Peyer's patch (tissue), 4 donors: ENCODE data around the gene RAD51B. TPM values are rescaled to one million over a fixed set of nuclear protein-coding genes. Genes with fewer than 3 reads are reported as not detected.
A peak's percentile ranks its signal among the peaks of the same experiment; 100 is the strongest.

Experiments used
- DNase-seq, 3 donors: peaks; one replicate each; pipeline ENCODE4 v3.0.0-alpha.2; 2017 to 2019
- H3K27ac ChIP-seq, 4 donors: fragments of 200-600 bp; sonication (generic); one replicate each; pipeline ENCODE4 v1.5.1; 2016 to 2019
- H3K27me3 ChIP-seq, 2 donors: fragments of 200-600 bp; sonication (generic); one replicate each; pipeline ENCODE4 v1.5.1; 2019
- H3K36me3 ChIP-seq, 3 donors: fragments of 200-600 bp; sonication (generic); one replicate each; pipeline ENCODE4 v1.5.1; 2016 to 2019
- H3K4me1 ChIP-seq, 4 donors: fragments of 200-600 bp; sonication (generic); one replicate each; pipeline ENCODE4 v1.5.1; 2016 to 2019
- H3K4me3 ChIP-seq, 4 donors: fragments of 200-600 bp; sonication (generic); 1 replicate in 3 of 4; 2 replicates in 1 of 4; pipeline ENCODE4 v1.5.1; 2016 to 2019; ENCODE audit warnings: mild to moderate bottlenecking in 1 of 4
- H3K9me3 ChIP-seq, 4 donors: fragments of 200-600 bp; sonication (generic); one replicate each; pipeline ENCODE4 v1.5.1; 2016 to 2019; ENCODE audit warnings: mild to moderate bottlenecking in 1 of 4
- CTCF ChIP-seq, 6 experiments: fragments of 450-650 bp in 4 of 6; fragments of 200-600 bp in 2 of 6; sonication (generic) in 1 of 6; IDR thresholded peaks; one replicate each; pipeline ENCODE4 v1.5.1; 2017 to 2019; ENCODE audit warnings: antibody characterized with exemption in 6 of 6, mild to moderate bottlenecking in 3 of 6, moderate library complexity in 1 of 6
- POLR2A ChIP-seq, 2 donors: fragments of 450-650 bp; IDR thresholded peaks; one replicate each; pipeline ENCODE4 v1.5.1; 2017; ENCODE audit warnings: antibody characterized with exemption in 2 of 2, mild to moderate bottlenecking in 2 of 2, moderate library complexity in 2 of 2
- total RNA-seq, 4 donors: library from RNA; depleted of rRNA; stranded (reverse); fragments of >200 nt; gene quantifications; one replicate each; pipeline ENCODE4 v1.1.0, GENCODE V29; 2016

RAD51B gene
- total RNA-seq, 4 donors from 2014 or later = 12.6 to 103 (median 33.1) TPM

GRCh38 chr14:68766299-68767247 is 947.0 kb downstream of the RAD51B start:
- no peak for DNase-seq
- no peaks in the 10 kb centered on the region for H3K27me3 ChIP-seq
- no peak overlapping the region for H3K4me3 ChIP-seq
- TF ChIP-seq CTCF (IDR thresholded peaks at IDR 0.05) = no peak
- H3K36me3 ChIP-seq = no peaks in the 10 kb centered on the region
- H3K27ac ChIP-seq = no peak overlapping the region
- no peaks in the 10 kb centered on the region for H3K9me3 ChIP-seq
- peaks cover 0 to 13% (median 0%) of the 10 kb centered on the region in 4 donors for H3K4me1 ChIP-seq

DNA sequence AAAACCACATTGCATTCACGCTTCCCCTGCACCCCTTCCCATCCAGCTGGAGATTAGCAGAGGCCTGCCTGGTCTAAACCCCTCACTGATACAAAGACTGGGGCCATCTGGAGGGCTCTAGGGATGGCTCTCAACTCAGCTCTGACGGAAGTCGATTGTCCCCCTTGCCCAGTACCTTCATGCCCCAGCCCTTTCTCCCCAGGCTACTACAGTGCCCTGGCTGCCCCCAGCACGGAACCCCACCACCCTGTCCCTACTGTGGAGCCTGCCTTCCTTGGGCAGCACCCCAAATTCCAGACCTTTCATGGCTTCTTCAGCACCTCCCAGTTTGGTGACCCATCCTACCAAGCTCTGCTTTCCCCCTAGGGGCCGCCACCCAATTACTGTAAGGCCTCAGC is 947.7 kb downstream of the RAD51B start:
- no peaks in the 10 kb centered on the region for H3K9me3 ChIP-seq

DNA sequence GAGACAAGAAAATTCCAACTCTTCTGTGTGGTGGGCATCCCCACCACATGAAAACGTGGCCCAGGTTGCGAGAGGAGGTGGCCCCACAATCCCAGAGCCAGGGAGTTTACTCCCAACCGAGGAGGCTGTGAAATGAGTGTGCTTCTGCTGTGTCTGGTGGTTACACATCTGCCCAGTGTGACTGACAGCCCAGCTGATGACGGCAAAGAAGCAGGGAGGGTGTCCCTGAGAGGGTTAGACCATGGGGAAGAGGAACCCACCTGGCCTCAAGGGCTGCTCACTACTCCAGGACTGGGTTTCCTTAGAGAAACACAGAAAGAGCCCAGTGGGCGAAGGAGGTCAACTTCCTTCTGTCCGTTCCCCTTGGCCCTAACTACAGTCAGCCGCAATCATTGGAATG is 948.7 kb downstream of the RAD51B start:
- Histone ChIP-seq H3K27ac (no peak overlapping the region), H3K4me3 (no peak overlapping the region), H3K4me1 (peaks cover 0 to 5% (median 0%) of the 10 kb centered on the region in 4 donors), H3K36me3 (no peaks in the 10 kb centered on the region), H3K9me3 (no peaks in the 10 kb centered on the region), H3K27me3 (no peaks in the 10 kb centered on the region)
- TF ChIP-seq POLR2A (IDR thresholded peaks at IDR 0.05) (no peak), CTCF (IDR thresholded peaks at IDR 0.05) (no peak)
- DNase-seq = no peak

More for the DNA sequence above, 947.7 kb downstream of the RAD51B start:
- no peak overlapping the region for H3K4me3 ChIP-seq
- TF ChIP-seq CTCF (IDR thresholded peaks at IDR 0.05) (no peak), POLR2A (IDR thresholded peaks at IDR 0.05) (no peak)
- H3K4me1 ChIP-seq = peaks cover 0 to 15% (median 0%) of the 10 kb centered on the region in 4 donors
- no peaks in the 10 kb centered on the region for H3K36me3 ChIP-seq
- no peaks in the 10 kb centered on the region for H3K27me3 ChIP-seq
- no peak overlapping the region for H3K27ac ChIP-seq
- no peak for DNase-seq

DNA sequence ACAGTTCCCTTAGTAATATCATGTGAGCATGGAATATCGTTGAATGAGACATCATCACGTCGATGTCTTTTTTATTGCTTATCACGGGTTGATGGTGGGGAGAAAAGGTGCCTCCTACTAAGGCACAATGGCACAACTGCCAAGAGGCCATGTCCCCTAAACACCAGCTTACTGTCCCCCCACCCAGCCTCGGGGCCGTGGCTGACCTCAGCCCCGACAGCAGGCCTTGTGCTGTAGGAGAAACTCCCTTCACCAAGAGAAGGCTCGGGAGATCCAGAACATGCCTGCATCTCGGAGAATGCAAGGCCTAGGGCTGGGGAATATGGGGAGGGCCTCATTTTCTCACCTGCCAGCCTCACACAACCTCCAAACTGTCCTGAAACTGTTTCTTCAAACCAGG is 950.5 kb downstream of the RAD51B start:
- Histone ChIP-seq H3K27ac (no peak overlapping the region), H3K27me3 (no peaks in the 10 kb centered on the region), H3K4me3 (no peak overlapping the region), H3K4me1 (peaks cover 0 to 4% (median 0%) of the 10 kb centered on the region in 4 donors), H3K36me3 (no peaks in the 10 kb centered on the region), H3K9me3 (no peaks in the 10 kb centered on the region)
- no peak for DNase-seq
- TF ChIP-seq POLR2A (IDR thresholded peaks at IDR 0.05) = no peak
- no peak for TF ChIP-seq CTCF (IDR thresholded peaks at IDR 0.05)

GRCh38 chr14:68770553-68771286 is 951.1 kb downstream of the RAD51B start:
- H3K36me3 ChIP-seq = no peaks in the 10 kb centered on the region
- no peak overlapping the region for H3K4me3 ChIP-seq
- TF ChIP-seq POLR2A (IDR thresholded peaks at IDR 0.05) = no peak
- TF ChIP-seq CTCF (IDR thresholded peaks at IDR 0.05) = no peak
- H3K4me1 ChIP-seq = peaks cover 0 to 4% (median 0%) of the 10 kb centered on the region in 4 donors
- no peaks in the 10 kb centered on the region for H3K9me3 ChIP-seq
- peak overlapping the region in 1 of 4 donors; percentile 50 for H3K27ac ChIP-seq
- DNase-seq = no peak
- no peaks in the 10 kb centered on the region for H3K27me3 ChIP-seq
